Posterior vena cava (tissue), 2 donors: ENCODE measurements around the gene TP53AIP1. TPM values are rescaled to one million over a fixed set of nuclear protein-coding genes. Genes with fewer than 3 reads are reported as not detected.

Source experiments
- DNase-seq: peaks from one replicate; pipeline ENCODE4 v3.0.0-alpha.2; 2020; ENCODE audit warnings: low spot score
- intact Hi-C, 2 donors: fragments of 100-400 bp; cut with DNase I; formaldehyde crosslinking; loops; one replicate each; pipeline versions ENCODE4 v1.14.1 to v1.14.2; 2022 to 2023
- total RNA-seq, 2 donors: library from RNA; stranded (reverse); fragmentation: NEBNext Ultra II Directional; extraction: Animal tissue kit (Norgen Biotek cat#: 25700); gene quantifications; one replicate each; pipeline ENCODE4 v1.2.1, GENCODE V29; 2021
- donor health status: DM: yes; HTN: yes; CAD: no.
- donor health status: DM: yes; HTN: yes; CAD: no.

TP53AIP1 gene
- total RNA-seq, 2 donors from 2014 or later: not detected

DNA sequence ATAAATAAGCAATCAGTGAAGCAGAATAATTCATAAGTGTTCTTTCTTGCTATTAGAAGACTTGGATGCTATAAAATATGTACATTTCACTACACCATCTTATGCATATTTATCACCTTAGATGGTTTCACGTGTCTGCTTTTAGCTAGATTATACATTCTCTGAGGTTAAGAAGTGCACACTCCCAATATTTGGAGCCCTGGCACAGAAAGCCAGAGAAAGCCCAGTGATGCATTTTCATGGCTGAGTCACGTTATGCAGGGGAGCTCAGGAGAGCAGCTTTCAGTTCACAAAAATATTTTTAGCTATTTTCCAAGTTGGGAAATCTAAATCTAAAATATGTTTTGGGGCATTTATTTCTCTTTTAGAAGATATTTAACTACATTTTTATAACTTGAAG, 5.1 kb upstream of the TP53AIP1 start:
- DNase-seq: no peak
- intact Hi-C loops: no loop called here

DNA sequence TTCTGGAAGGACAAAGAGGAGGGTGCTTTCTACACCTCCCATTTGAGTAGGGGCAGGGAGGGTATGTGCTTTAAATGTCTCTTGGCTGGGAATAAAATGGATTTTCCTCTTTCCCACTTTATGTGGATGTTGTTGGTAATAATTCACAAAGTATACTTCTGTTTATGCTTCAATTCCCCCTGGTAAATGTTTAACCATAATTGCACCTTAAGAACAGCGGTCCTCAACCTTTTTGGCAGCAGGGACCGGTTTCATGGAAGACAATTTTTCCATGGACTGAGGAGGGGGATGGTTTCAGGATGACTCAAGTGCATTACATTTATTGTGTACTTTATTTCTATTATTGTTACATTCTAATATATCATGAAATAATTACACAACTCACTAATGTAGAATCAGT, 4.0 kb upstream of the TP53AIP1 start:
- intact Hi-C loops: no loop called here

DNA sequence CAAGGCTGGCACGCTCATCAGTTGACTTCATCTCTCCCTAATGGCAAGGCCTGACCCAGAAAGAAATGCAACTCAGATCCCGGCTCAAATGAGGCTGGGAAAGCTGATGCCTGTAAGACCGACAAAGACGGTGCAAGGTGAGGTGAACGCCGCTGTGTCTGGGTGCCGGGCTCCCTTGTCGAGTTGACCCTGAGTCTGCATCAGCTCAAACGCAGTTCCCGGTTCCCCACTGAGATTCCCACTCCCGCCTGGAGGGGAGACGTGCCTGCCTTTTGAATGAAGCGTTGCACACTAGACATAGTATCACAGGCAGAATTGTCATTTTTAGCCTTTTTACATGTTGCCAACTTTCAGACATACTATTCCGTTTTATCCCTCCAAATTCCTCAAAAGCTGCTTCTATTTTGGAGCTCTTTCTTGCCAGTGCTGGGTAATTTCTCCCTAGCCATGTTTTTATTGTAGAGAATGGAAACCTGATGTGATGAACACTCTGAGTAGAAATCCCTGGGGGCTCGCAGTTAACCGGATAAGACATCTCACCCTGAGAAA, 831 bp upstream of the TP53AIP1 start:
- intact Hi-C loops: no loop called here
- no peak for DNase-seq

More for the DNA sequence above, 4.0 kb upstream of the TP53AIP1 start:
- no peak for DNase-seq

DNA sequence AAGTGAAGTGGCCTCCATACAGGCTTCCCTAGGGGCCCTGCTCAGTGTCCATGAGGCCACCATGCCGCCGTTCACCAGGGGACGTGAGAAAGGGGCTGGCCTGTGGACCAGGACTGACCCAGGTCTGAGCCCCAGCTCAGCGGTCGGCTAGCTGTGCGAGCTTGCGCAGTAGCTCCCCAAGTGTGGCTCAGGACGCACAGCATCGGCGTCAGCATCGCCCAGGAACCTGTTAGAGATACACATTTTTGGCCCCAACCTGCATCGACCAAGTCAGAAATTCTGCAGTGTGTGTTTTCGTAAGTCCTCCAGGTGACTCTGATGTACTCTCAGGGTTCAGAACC, 429 bp downstream of the TP53AIP1 start:
- DNase-seq: peak; percentile 47

DNA sequence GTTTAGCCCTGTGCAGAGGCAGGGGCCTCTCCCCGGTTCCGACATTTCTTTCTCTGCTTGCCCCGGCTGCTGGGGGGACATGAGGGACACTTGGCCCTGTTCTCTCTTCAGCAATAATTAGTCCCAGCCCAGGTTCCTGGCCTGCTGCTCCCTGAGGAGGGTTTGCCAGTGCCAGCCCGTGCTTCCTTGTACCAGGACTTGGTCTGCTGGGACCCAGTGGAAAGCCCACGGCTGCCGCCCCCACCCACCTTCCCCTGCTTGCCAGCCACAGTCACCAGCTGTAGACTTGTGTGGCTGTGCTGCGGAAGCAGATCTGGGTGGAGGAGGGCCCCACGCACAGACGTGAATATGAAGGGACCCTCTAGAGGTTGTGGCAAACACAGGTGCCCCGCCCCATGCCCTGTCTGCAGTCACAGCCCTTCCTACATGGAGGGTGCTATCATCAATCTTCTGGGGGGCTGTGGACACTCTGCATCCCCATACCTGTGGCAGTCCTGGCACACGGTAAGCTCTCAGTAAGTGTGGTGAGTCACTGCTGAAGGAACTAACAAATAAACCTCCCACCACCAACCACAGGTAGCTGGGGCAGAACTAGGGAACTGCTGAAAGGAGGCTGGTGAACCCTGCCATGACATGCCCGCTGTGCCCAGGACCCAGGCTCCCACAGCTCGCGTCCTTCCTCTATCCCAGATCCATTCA, 949 bp downstream of the TP53AIP1 start:
- intact Hi-C loops: no loop called here
- DNase-seq: peak; percentile 64

More for the DNA sequence above, 429 bp downstream of the TP53AIP1 start:
- intact Hi-C loops: no loop called here

DNA sequence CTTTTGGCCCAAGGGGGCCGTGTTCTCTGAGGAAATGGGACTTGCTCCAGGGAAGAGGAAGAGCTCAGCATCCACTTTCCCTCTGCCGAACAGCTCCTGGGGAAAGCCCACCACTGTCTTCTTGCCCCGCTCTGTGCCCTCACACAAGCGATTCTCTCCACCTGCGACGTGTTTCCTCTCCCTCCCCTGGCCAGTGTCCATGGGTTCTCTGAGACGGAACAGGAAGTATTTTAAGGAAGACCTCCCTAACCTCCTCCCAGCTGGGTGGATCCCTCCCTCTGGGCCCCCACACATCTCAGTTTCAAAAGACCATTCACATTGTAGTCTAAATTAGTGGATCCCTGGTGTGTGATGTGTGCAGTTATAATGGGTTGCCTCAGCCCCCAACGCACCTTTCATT, 1.6 kb downstream of the TP53AIP1 start:
- no peak for DNase-seq
- intact Hi-C loops: no loop called here

DNA sequence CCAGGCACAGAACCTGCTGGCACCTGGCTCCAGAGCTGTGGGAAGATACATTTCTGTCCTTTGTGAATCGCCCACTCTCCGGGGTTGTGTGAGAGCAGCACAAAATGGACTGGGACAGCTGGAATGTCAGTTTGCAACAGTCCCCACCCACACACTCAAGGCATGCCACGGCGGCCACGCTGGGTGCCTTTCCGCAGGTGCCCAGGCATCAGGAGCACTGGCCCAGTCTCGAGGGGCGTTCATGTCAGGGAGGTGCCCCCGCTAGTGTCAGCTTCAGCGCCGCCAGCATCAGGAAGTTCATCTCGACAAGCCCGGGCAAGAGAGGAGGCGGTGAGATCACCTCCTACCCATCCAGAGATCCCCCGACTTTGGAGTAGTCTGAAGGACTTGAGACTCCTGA, 2.1 kb downstream of the TP53AIP1 start:
- DNase-seq: peak; percentile 48
- intact Hi-C loops: no loop called here

DNA sequence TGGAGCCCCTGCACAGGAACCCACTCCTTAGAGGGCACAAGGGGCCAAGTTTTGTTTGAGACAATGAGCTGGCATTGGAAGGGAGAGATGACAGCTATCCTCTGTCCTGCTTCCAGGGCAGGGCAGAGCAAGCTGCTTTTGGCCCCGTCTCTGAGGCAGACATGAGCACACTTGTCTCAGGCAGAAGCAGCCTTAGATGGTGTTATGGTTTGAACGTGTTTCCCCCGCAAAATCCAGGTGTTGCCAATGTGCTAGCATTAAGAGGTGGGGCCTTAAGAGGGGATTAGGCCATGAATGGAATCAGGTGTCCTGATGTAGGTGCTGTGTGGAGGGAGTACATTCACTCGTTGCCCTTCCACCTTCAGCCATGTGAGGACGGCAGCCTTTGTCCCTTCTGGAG, 2.5 kb downstream of the TP53AIP1 start:
- intact Hi-C loops: no loop called here
- no peak for DNase-seq

DNA sequence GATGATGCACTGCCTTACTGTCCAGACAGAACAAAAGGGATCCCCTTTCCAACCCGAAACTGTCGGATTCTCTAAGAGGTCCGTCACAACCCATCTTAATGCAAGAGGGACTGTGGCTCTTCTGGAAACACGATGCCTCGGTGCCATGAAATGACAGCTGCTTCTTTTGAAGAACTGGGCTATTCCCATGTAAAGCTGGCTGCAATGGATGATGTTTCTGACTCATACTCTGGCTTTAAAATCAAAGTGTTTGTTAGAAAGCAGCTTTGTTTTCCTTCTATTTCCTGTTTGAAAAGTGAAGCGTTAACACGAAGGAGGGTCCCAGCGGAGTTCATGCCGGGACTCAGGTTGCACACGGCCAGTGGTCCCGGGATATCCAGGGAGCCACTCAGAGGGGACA, 3.1 kb downstream of the TP53AIP1 start:
- DNase-seq: no peak
- intact Hi-C loops: no loop called here

DNA sequence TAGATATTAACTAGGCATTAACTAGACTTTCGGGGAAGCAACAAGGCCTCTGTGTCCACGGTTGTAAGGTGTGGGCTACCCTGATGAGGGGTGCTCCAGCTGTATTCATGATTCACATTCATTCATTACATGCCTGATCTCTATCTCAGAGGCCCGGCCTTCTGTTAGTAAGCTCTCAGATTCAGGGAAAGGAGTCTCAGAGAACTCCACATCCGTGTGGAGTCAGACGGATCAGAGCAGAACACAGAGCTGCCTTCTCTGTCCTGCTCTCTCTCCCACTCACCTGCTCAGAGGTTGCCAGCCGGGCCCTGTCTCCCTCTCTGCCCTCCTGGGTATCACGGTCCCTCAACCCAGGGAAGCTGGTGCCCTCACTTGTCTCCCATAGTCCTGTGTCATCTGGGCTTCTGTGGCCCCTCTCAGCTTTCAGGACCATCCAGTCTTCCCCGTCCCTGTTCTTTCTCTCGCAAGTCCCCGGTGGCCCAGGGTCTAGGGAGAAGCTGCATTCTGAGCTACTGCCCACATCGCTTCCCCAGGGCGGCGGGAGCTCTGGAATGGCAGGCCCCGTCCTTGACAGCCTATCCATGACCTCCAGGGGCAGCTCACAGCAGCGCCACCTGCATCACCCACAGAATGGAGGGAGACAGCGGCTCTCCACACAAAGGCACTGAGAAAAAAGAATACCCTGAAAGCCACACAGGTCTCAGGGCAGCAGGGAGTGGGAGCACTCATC, 4.3 kb downstream of the TP53AIP1 start:
- intact Hi-C loops: no loop called here
- peak; percentile 58 for DNase-seq

DNA sequence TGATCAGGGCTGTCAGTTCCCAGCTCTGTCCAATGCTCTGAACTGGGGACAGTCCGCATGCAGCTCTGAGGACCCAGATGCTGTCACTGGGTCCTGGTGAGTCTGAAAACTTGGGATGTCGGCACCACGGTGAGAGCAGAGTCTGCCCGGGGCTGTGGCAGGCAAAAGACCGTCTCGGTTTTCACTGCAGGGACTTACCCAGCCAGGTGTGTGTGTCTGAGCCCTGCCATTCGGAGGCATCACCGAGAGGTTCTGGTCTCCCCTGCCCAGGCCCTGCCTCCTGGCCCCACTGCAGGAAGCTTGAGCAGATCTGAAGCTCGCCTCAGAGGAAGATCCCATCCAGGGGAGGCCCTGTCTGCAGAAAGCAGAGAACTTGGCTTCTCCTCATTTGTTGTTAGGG, 5.2 kb downstream of the TP53AIP1 start:
- DNase-seq: peak; percentile 54
- intact Hi-C loops: no loop called here

DNA sequence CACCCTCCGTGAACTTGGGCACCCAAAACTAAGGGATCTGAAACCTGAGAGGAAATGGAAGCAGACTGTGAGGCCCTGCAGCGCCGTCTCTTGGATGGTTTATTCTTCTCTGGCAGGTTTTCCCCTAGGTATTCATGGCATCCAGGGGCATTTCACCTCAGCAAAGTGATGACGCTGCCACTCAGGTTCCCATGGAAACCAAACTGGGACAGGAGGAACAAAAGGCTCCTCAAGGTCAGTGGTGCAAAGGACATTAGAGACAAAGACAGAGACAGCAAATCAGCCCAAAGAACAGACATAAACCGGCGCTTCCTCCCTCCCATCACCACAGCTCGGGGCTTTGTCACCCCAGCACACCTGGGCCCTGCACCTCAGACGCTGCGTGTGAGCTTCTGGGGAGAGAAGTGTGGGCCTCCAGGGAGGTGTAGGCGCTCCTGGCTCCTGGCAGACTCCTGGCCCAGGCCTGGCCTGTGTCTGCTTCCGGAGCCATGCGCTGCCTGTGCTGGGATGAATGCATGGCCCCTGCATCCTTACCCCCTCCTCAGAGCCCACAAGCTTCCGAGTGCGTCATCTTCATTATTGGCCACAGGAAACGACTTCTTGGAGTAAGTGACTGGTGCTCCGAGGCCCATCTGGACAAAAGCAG, 5.9 kb downstream of the TP53AIP1 start:
- intact Hi-C loops: no loop called here
- DNase-seq: peak; percentile 78

DNA sequence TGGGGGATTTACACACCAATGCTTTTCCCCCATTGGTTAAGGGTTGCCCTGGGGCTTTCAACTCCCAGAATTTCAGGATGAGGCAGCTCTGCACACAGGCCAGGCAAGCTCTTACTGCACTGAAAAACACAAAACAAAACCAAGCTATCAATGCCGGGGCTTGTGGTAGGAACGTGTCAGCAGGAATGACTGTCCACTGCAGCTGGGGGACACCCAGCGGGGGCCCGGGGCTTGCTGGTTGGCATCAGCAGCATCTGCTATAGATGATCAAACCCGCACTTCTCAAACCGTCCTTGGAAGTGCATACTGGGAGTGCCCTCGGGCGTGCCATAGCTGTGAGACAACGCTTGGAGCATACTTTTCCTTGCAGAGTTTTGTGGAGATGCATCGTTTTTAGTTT, 7.7 kb downstream of the TP53AIP1 start:
- no peak for DNase-seq
- intact Hi-C loops: no loop called here

DNA sequence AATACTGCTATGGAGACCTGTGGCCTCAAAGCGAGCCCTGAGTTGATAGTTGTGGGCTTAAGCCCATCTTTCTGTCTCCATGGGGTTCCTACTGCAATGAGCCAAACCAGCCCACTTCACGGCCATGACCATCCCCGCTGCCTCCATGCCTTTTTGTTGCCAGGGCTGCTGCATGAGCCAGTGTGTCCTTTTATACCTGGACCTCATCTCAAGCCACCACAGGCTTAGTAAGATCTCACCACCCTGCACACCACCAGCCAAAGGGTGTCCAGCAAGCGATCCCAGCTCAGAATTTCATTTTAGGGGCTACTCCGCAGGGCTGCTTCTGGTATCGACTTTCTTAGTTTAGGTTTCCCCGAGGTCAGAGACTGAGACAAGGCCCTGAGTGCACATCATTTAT, 8.3 kb downstream of the TP53AIP1 start:
- no peak for DNase-seq
- intact Hi-C loops: no loop called here

DNA sequence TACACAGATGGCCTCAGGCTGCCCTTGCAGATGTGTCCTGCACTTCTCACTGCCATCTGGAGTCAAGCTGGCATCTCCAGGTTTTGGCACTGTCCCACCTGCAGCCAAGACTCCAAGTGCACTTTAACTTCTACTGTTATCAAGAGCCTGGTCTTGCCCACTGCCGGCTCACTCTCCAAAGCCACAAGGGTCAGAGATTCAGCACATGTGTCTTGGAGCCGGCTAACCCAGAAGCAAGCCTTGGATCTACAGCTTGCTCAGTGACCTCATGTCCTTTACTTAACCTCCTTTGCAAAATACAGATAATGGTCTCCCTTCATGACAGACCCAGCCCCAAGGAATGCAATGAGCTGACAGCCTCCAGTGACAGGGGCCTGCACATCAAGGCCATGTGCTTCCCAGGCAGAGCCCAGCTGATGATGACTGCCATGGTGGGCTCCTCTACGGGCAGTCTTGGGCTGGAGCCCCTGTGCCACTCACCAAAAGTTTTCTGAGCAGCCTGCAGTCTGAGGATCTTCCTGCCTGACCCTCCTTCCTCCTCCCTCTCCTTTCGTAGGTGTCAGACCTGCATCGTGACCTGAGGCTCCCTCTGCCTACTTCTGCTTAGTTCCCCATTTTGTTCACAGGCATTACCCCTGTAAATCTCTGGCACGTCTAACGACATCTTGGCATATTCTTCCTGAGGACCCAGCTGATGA, 9.0 kb downstream of the TP53AIP1 start:
- no peak for DNase-seq
- intact Hi-C loops: no loop called here

DNA sequence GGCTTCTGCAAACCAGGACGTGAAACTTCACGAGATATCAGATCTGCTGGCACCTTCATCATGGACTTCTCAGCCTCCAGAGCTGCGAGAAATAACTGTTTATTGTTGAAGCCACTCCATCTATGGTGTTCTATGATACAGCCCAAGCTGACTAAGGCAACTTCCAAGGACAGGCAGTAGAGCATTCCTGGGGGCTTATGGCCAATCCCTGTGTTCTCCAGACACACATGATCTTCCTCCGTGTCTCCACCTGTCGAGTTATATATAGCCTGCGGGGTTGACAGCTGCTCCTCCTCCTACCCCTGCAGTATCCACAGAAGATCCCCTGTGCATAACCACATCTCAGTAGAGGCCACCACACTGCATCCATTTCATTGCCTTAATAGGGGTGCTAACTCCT, 11.0 kb downstream of the TP53AIP1 start:
- intact Hi-C loops: no loop called here
- no peak for DNase-seq

DNA sequence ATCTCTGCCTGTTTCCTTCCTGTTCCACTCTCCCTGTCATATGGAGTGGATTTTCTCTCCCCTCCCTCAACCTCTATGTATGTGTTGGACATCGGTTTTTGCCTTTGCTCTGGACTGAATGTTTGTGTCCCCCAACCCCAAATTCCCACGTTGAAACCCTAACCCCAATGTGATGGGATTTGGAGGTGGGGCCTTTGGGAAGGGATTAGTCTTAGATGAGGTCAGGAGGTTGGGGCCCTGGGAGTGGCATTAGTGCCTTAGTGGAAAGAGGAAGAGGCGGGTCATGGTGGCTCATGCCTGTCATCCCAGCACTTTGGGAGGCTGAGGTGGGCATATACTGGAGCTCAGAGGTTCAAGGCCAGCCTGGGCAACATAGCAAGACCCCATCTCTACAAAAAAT, 11.6 kb downstream of the TP53AIP1 start:
- intact Hi-C loops: no loop called here
- no peak for DNase-seq

DNA sequence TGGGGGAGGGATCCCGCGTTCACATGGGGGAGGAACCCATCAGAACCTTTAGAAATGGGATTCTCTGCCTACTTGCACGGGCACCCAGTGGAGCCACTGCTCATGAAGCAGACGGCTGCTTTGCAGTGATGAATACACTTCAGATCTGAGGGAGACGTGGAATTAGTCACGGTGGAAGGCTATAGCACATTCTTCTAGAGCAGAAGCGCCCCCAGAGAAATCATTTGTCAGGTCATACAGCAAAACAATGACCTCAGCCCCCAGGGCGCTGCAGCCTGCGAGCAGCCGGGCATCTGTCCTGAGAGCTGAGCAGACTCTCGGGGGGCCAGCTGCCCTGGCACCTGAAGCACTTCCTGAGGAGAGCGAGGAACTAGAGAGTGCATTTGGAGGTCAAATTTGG, 12.7 kb downstream of the TP53AIP1 start:
- DNase-seq: no peak
- intact Hi-C loops: no loop called here

DNA sequence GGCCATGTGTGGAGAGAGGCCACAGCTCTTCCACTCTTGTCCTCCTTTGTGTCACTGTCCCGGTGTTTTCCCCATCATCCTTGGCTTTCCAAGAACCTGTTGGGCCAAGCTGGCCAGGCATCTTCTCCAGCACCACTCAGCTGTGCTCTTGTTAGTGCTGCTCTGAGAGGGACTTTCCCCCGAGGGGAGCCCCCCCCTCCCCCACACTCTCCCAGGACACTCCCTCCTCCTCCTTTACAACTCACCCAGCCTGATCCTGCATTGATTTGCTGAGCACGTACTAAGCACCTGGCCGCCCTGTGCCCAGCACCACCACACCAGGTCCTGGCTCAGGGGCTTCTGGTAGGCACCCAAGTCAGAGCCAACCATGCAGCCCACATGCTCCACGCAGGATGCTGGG, 13.2 kb downstream of the TP53AIP1 start:
- no peak for DNase-seq
- intact Hi-C loops: no loop called here

DNA sequence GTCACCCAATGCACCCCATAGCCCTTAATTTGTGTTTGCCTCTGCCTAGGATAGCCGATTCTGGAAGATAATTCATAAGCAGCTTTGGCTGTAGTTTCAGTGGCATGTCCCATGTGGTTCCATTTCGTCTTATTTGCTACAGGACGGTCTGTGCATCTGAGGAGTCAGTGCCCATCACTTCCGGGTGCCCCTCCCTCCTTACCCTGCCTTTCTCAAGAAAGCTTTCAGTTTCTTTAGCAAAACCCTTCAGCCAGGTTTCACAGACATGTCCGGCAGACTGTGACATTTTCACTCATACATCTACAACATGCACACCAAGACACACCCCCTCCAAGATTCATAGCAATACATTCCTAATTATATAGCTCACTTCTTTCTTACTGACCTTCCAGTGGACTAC, 14.3 kb downstream of the TP53AIP1 start:
- DNase-seq: no peak
- intact Hi-C loops: no loop called here
